Suprapubic skin (tissue), 4 donors: ENCODE measurements around the gene MYL7. TPM values are rescaled to one million over a fixed set of nuclear protein-coding genes. Genes with fewer than 3 reads are reported as not detected.

Experiments
- DNase-seq, 2 donors: peaks; one replicate each; pipeline ENCODE4 v3.0.0-alpha.2; 2019; ENCODE audit warnings: low spot score in 2 of 2
- H3K27ac ChIP-seq: fragments of 200-600 bp; sonication (generic); one replicate; pipeline ENCODE4 v1.5.1; 2019
- H3K27me3 ChIP-seq: fragments of 200-600 bp; sonication (generic); one replicate; pipeline ENCODE4 v1.5.1; 2019
- H3K36me3 ChIP-seq: fragments of 200-600 bp; sonication (generic); one replicate; pipeline ENCODE4 v1.5.1; 2019
- H3K4me1 ChIP-seq: fragments of 200-600 bp; sonication (generic); one replicate; pipeline ENCODE4 v1.5.1; 2019
- H3K4me3 ChIP-seq: fragments of 200-600 bp; sonication (generic); one replicate; pipeline ENCODE4 v1.5.1; 2019; ENCODE audit warnings: mild to moderate bottlenecking
- H3K9me3 ChIP-seq: fragments of 200-600 bp; sonication (generic); one replicate; pipeline ENCODE4 v1.5.1; 2019
- CTCF ChIP-seq, 2 donors: fragments of 200-600 bp in 1 of 2; fragments of 450-650 bp in 1 of 2; sonication (generic) in 1 of 2; IDR thresholded peaks; one replicate each; pipeline ENCODE4 v1.5.1; 2016 to 2019; ENCODE audit warnings: antibody characterized with exemption in 2 of 2, mild to moderate bottlenecking in 1 of 2, moderate library complexity in 1 of 2
- EP300 ChIP-seq: sonication (generic); formaldehyde crosslinking; IDR thresholded peaks from one replicate; pipeline ENCODE4 v1.6.1; 2017; ENCODE audit warnings: antibody characterized with exemption
- POLR2A ChIP-seq, 2 donors: fragments of 450-650 bp; IDR thresholded peaks; one replicate each; pipeline ENCODE4 v1.6.1; 2017; ENCODE audit warnings: antibody characterized with exemption in 2 of 2, mild to moderate bottlenecking in 2 of 2, moderate library complexity in 2 of 2
- POLR2AphosphoS5 ChIP-seq, 3 donors: sonication (generic); formaldehyde crosslinking; IDR thresholded peaks; one replicate each; pipeline ENCODE4 v1.6.1; 2017; ENCODE audit warnings: antibody characterized with exemption in 3 of 3
- WGBS: methylation state at CpG from one replicate; pipeline ENCODE4 v1.1.5; 2018; 5-methylcytosine and 5-hydroxymethylcytosine counted together
- total RNA-seq, 4 donors: library from RNA; depleted of rRNA; stranded (reverse); fragments of >200 nt; gene quantifications; one replicate each; pipeline ENCODE4 v1.1.0, GENCODE V29; 2016

MYL7 gene
- total RNA-seq, 4 donors from 2014 or later: not detected

- H3K27ac ChIP-seq: no peak overlapping the region
- no peak overlapping the region for H3K4me3 ChIP-seq
- TF ChIP-seq POLR2A (IDR thresholded peaks at IDR 0.05): no peak
- no peak for TF ChIP-seq EP300
- no peak for TF ChIP-seq CTCF (IDR thresholded peaks at IDR 0.05)
- TF ChIP-seq POLR2AphosphoS5 (IDR thresholded peaks at IDR 0.05): no peak
- 79% methylated on average over 14 of the region's 18 CpGs for WGBS
- H3K27me3 ChIP-seq: no peaks in the 10 kb centered on the region
- peaks cover 15% of the 10 kb centered on the region for H3K4me1 ChIP-seq
- no peak for DNase-seq
- H3K9me3 ChIP-seq: no peaks in the 10 kb centered on the region
- H3K36me3 ChIP-seq: no peaks in the 10 kb centered on the region
Measured at GRCh38 chr7:44149571-44150465, 8.7 kb upstream of the MYL7 start.

- TF ChIP-seq POLR2AphosphoS5 (IDR thresholded peaks at IDR 0.05) (no peak), CTCF (IDR thresholded peaks at IDR 0.05) (no peak), POLR2A (IDR thresholded peaks at IDR 0.05) (no peak), EP300 (no peak)
- Histone ChIP-seq H3K36me3 (no peaks in the 10 kb centered on the region), H3K4me3 (no peak overlapping the region), H3K27ac (no peak overlapping the region), H3K9me3 (no peaks in the 10 kb centered on the region), H3K27me3 (no peaks in the 10 kb centered on the region), H3K4me1 (peaks cover 15% of the 10 kb centered on the region)
- WGBS: 85% methylated on average over 9 of the region's 9 CpGs
- peak in 1 of 2 donors; percentile 29 for DNase-seq
Measured at GRCh38 chr7:44148961-44149536, 7.9 kb upstream of the MYL7 start.

GRCh38 chr7:44148166-44148565 is 7.0 kb upstream of the MYL7 start:
- H3K9me3 ChIP-seq: no peaks in the 10 kb centered on the region
- H3K27me3 ChIP-seq: no peaks in the 10 kb centered on the region
- H3K4me1 ChIP-seq: peaks cover 15% of the 10 kb centered on the region
- H3K4me3 ChIP-seq: no peak overlapping the region
- TF ChIP-seq POLR2A (IDR thresholded peaks at IDR 0.05) (no peak), EP300 (no peak), CTCF (IDR thresholded peaks at IDR 0.05) (no peak), POLR2AphosphoS5 (IDR thresholded peaks at IDR 0.05) (no peak)
- H3K27ac ChIP-seq: no peak overlapping the region
- no peaks in the 10 kb centered on the region for H3K36me3 ChIP-seq
- peak in 1 of 2 donors; percentile 32 for DNase-seq
- WGBS: 96% methylated on average over 2 of the region's 2 CpGs

- Histone ChIP-seq H3K27ac (no peak overlapping the region), H3K4me1 (peaks cover 15% of the 10 kb centered on the region), H3K4me3 (no peak overlapping the region), H3K36me3 (no peaks in the 10 kb centered on the region), H3K9me3 (no peaks in the 10 kb centered on the region), H3K27me3 (no peaks in the 10 kb centered on the region)
- TF ChIP-seq CTCF (IDR thresholded peaks at IDR 0.05) (no peak), EP300 (no peak), POLR2AphosphoS5 (IDR thresholded peaks at IDR 0.05) (no peak), POLR2A (IDR thresholded peaks at IDR 0.05) (no peak)
- DNase-seq: peak in 1 of 2 donors; percentile 73
- 90% methylated on average over 28 of the region's 33 CpGs for WGBS
Measured at GRCh38 chr7:44147026-44147991, 6.2 kb upstream of the MYL7 start.
